Measurements from ENCODE around the gene SMG6.
"Not testable (repeated sequence)": the region's sequence is repeated elsewhere in the genome, so short reads cannot be mapped to it uniquely, and the experiment has no call there.

Gene SMG6

DNA sequence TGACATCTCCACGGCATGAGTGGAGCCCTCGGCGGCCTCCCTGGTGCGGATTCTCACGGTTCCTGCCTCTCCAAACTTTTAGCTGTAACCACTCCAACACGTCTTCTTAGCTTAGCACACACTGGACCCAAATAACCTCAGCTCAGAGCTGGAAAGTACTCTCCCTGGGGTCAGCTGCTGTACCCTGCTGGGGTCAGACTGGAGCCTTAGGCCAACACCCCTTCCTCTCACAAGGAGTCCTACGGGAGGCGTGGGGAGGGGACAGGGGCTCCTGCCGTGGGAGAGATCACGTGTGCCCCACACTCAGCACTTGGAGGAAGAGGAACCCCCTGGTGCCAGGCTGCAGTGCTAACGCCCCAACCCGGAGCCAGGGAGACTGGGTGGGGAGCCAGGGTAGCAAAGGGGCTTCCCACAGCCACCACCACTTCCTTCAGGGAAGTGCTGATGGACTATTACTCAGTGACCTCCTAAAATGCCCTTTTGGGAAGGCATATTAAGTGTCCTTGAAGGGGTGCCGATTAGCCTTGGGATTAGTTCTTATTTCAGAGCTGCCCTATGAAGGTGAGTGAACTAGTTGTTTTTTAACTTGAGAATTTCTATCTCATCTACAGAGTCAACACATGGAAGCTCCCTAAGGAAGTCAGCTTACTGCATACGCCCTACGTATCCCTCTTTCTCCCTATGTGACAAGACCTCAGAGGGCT lies 124.6 kb downstream of the SMG6 start:
- DNase-seq (ENCODE audit: low spot score) = no peak

DNA sequence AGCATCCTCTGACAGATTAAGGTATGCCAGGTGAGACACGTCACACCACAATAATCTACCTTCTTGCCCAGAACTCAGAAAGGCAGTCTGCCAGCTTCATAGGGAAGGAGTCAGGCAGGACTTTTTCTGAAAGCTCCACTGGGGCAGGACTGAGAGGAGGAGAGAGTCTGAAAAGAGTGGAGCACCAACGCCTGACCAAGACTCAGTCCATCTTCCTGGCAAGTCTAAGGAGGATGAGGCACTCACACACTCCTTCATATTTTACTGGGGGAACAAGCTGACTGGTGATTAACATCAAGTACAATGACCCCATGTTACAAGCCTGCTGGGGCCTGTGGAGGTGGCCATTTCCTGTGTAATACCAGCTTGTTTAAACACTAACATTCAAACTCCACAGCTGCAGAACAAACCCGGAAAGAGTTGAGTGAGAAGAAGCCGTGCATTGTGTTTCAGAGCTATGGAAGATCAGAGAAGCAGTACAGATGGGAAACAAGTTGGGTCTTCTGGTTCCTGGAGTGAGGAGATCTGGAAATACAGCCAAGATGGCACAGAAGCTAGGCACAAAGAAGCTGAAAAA lies 126.3 kb downstream of the SMG6 start:
- no peak for DNase-seq (ENCODE audit: low spot score)

DNA sequence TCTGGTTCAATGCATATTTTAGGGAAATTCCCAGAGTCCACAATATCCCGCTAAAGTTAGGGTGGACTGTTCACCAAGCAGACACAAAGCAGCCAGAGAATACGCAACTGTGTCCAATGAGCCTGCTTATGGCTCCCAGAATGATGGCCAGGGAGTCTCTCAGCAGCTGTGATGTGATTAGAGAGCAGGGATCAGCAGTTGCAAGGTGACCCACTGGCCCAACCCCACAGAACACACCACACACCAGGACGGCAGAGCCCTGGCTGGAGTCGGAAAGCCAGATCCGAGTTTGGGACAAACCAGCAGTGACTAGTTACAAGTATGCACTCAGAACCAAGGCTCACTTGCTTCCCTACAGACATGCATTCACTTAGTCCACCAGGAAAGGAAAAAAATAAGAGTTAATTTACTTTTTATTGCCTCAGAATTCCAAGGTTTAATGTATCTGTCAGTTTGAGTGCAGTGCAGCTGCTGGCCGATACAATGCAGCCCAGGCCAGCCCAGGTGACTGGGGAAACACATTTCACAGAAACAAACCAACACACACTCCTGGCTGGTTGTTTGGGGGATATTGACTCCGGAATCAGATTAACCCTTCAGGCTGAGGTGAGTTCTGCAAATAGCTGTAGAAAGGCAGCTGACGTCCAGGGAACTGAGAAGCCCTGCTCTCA lies 127.0 kb downstream of the SMG6 start:
- DNase-seq (ENCODE audit: low spot score) = no peak

DNA sequence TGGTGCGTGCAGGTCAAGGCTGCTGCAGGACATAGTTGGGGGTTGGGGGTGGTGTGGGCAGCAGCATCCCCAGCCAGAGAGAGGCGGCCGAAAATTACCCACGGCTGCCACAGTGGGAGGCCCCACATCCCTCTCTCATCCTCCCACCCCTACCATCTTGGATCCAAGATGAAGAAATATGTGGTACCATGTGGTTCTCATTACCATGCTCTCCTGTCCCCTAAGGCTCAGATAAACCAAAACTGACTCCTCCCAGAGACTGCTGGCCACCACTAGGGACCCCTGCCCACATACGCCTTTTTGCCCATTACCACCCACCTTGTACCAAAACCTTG lies 128.3 kb downstream of the SMG6 start:
- no peak for DNase-seq (ENCODE audit: low spot score)

DNA sequence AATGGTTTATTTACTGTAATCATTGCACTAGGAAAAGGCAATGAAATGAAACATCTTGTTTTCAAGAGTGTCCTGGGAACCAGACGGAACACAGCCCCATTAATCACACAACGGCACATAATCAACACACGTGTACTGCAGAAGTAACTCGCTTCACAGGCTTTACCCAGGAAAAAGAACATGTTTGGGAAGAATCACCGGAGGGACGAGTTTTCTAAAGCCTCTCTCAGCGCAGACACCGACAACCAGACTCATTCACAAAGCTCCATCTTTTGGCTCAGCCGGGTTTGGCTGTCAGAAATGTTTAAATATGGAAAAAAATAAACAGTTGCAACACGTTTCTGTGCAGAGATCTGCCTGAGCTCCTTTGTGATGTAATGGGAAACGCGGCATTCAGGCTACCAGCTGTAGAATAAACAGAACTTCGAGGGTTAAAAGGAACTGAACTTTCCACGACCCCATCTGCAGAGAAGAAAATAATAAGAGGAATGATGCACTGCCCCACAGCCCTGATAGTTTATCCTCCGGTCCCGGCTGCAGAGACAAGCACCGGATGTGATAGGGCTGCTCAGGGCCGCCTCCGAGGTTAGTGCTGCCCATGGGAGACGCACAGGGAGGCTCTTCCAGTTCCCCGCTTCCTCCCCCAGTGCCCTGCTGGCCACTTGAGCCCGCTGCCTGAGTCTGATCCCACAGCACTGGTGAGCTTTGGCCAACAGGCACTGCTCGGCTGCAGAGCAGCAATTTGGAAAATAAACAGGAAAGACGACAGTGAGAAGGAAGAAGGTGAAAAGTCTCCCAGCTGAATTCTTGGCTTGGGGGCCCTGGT lies 128.9 kb downstream of the SMG6 start:
- DNase-seq (ENCODE audit: low spot score) = peak; percentile 71

DNA sequence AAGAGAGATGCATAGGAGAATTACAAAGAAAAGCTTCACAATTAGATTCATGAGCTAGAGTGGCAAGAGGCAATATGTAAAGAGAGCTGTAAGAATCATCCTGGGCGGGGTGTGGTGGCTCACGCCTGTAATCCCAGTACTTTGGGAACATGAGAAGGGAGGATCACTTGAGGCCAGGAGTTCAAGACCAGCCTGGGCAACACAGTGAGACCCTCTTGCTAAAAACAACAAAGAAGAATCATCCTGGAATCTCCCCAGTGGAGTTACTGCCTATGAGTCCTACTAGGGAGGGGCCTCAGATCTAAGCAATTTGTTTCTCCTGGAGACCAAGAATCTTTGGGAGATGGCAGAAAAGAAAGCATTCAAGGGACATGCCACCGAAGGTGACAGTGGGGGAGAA lies 129.6 kb downstream of the SMG6 start:
- no peak for DNase-seq (ENCODE audit: low spot score)

DNA sequence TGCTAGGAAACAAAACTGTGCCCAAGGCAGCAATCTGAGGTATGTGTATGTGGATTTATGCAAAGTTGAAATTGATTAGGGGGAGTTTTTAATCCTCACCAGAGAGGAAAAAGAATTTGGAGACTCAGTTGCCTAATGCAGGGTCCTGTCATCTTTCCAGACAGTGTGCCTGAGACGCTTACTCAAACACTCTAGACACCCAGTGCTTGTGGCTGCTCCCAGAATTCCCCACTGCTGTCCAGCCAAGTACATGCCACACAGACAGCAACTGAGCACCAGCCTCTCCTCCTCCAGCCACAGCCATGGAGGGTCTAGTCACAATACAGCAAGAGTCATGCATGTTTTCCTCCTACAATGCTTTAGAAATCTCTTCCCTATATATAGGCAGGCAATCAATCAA lies 130.6 kb downstream of the SMG6 start:
- DNase-seq (ENCODE audit: low spot score) = no peak

DNA sequence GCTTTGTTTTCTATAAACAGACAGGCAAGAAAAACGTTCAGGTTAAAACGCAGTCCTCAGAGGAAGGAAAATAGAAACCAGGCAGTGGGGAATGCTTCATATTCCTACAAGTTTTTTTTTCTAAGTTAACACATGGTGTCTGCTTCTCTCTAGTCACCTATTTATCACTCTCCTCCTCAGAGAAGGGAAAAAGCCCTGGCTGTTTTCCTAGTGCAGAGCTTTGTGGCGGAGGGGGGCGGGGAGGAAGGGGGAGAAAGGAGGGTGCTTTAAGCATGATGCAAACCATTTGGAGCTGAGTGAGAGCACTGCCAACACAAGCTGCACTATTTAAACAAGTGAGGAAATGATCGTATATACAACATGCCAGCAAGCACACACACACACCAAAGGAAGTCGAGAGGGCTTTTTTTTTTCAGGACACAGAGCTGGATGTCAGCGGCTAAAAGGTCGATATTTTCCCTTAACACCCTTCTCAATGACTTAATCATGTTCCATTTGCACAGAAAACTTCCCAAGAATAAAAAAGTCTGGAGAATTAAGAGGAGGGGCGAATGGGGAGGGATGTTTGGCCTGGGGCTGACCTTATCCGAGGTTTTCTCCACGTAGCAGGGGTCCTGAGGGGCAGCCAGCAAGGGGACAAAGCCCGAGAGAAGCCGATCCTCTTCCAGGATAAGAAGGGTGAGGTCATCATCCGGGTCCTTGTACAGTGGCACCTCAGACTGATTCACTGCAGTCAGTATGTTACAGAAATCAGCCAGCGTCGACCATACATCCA lies 131.3 kb downstream of the SMG6 start:
- DNase-seq (ENCODE audit: low spot score) = peak; percentile 72

DNA sequence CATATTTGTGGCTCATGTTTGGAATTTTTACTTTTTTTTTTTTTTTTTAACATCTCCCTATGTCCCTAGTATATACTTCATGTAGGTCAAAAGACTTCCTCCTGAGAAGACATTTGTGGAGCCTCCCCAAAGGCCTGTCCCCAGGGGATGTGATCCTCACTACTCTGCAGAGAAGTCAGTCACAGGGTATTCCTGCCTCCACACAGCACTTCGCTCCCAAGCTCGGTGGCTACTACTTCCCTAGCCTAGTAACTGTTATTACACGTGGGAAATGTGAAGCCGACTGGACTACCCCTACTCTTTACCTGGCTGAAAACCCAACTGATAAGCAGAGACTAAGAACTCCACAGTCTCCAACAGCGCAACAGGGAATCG lies 131.9 kb downstream of the SMG6 start:
- no peak for DNase-seq (ENCODE audit: low spot score)

DNA sequence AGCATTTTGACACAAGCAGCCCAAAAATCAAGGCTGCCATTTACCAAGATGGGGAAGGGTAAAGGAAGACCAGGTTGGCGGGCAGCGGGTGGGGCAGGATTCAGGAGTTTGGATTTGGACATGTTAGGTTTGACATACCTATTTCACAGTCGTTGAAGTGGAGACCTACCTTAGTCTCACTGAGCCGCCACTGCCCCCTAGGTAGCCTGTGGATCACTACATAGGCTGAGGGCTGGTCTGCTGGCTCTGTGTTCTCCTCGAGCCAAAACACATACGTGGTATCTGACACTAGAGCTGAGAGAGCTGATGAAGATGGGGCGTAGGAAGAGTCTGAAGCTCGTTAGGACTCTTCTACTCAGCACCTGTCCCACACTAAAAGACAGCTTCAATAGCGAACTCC lies 133.6 kb downstream of the SMG6 start:
- DNase-seq (ENCODE audit: low spot score) = no peak

DNA sequence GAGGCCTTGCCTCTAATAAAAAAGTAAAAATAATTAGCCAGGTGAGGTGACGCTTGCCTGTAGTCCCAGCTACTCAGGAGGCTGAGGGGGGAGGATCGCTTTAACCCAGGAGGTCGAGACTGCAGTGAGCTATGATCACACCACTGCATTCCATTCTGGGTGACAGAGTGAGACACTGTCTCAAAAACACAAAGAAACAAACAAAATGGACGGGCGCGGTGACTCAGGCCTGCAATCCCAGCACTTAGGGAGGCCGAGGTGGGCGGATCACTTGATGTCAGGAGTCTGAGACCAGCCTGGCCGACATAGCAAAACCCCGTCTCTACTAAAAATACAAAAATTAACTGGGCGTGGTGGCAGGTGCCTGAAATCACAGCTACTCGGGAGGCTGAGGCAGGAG lies 137.9 kb downstream of the SMG6 start:
- not testable (repeated sequence) for DNase-seq (ENCODE audit: low spot score)

DNA sequence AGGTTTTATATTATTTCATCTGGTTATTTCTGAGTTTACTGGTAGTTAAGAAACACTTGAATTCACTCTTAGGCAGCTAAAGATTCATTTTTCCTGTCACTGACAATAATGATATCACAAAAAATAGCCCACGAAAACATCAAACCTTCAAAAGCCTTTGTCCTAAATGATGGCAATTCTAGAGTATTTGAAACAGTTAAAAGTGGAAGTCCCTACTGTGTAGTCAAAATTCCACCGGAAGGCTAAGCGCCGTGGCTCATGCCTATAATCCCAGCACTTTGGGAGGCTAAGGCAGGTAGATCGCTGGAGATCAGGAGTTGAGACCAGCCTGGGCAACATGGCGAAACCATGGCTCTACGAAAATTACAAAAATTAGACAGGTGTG lies 145.2 kb downstream of the SMG6 start:
- DNase-seq (ENCODE audit: low spot score) = no peak

DNA sequence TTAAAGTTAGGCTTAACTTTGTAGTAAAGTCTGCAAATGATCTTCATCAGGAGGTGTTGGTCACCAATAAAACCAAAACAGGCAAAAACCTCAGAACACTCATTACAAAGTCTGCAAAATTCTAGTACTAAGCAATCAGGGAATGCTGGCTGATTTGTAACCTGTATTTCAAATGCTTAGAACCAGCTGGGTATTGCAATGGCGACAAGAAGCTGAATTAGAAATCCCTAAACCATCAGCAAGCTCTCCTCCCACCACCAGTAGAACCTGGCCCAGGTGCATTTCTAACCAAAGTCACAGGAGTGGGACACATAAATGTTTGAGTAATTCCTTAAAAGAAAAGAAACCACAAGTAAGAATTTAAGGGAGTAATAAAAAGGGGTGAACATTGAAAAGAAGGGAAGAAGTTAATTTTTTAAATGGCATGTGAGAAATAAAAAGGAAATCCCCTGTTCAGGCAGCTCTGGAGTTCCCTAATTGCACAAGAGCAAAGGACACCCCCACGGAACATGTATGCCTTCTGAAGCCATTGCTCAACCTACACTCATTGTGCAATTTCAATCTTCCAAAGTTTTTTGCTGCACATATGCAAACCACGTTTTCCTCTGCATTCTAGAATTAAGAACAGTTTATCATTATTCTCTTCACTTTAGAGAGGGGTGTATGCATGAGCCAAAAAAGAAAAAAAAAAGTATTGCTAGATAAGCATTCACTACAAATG lies 145.8 kb downstream of the SMG6 start:
- DNase-seq (ENCODE audit: low spot score) = peak; percentile 58

DNA sequence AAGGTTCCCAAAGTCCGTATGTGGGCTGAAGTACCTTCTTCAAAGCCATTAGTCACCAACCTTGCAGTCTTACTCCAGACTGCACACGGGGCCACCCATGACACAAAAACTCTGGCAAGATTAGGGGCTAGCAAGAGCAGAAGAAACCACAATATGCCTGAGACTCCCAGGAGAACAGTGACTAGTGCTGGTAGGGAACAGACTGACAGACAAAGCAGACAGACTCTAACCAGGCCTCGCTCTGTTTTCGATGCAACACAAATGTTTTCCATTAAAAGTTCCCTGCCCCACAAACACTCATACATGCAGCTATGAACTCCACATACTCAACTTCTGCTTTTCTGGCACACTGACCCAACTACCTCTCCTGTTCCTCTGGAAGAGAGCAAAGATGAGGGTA lies 146.5 kb downstream of the SMG6 start:
- DNase-seq (ENCODE audit: low spot score) = no peak

DNA sequence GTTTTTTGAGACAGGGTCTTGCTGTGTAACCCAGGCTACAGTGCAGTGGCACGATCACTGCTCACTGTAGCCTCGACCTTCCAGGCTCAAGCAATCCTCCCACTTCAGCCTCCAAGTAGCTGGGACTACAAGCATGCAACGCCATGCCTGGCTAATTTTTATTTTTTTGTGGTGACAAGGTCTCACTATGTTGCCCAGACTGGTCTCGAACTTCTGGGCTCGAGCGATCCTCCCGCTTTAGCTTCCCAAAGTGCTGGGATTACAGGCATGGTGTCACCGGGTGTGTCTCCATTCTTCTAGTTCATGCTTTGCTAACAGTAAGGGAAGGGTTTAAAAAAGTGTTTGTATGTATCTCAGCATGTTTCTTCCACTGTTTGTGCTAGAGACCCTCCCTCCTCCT lies 146.9 kb downstream of the SMG6 start:
- DNase-seq (ENCODE audit: low spot score) = no peak

DNA sequence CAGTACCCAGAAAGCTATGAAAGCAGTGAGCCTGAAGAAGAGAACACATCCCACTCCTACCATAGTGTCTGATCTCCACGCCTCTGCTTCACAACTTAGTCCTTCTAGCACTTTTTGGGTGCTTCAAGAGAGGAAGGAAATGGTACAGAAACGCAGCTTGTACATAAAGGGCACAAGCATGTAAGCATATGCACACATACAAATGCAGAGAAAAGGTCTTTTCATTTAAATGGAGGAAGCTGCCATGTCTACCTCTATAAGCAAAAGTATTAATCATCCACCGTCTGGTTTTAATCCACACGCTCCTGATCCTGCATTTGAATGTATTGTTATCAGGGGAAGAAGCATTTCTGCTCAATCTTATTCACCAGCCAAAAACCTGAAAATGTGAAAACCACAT lies 148.0 kb downstream of the SMG6 start:
- DNase-seq (ENCODE audit: low spot score) = no peak

DNA sequence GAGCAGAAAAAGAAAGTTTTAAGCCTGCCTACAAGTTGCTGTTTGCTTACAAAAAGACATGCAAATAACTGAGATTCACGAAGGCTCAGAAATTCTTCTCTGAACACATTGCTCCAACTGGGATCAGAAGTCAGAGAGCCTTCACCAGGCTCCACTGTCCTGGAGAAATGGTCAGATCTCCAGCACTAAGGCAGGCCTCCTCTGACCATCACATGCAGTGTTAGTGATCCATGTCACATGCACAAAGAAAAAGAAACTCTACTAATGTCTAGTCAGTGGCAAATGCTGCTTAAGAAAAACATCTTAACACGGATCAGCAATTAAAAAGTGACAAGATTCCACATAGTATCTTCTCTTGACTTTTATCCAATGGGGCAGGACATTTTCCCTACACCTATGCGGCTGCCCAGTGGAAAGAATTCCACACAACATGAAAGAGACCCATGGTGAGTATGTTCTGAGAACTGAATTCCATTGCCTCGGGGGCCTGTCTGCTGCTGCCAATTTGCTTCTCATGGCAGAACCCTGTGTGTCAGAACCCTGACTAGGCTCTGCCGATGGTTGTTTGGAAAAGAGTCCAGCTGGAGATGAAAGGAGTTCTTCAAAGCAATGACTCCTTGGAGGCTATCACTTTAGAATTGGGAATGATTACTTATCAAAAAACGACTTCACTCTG lies 152.1 kb downstream of the SMG6 start:
- DNase-seq (ENCODE audit: low spot score) = peak; percentile 21

DNA sequence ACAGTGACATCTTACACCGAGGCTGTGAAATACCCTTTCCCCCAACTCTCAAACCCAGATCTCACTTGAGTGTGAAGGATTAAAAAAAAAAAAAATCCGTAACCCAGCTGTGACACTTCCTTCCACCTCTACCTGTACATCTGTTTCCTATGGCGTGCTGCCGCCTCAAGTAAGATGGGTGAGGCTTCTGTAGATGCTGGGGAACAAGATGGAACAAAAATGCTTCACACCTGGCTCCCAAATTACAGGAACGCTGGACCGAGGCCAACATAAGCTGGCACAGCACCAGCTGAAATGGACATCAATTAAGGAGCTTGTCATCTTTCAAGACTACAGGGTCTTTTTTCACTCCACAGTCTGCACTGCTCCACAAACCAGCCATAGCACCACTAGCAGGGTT lies 152.8 kb downstream of the SMG6 start:
- DNase-seq (ENCODE audit: low spot score) = no peak

DNA sequence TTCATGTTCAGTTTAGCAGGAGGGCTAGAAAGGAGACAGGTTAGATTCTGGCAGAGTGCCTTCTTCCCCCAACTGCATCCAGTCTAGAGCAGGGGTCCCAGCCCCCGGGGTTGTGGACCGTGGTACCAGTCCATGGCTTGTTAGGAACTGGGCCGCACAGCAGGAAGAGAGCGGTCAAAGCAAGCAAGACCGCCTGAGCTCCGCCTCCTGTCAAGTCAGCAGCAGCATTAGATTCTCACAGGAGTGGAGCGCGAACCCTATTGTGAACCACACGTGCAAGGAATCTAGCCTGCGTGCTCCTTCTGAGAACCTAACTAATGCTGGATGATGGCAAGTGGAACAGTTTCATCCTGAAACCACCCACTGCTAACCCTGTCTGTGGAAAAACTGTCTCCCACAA lies 153.7 kb downstream of the SMG6 start:
- no peak for DNase-seq (ENCODE audit: low spot score)

DNA sequence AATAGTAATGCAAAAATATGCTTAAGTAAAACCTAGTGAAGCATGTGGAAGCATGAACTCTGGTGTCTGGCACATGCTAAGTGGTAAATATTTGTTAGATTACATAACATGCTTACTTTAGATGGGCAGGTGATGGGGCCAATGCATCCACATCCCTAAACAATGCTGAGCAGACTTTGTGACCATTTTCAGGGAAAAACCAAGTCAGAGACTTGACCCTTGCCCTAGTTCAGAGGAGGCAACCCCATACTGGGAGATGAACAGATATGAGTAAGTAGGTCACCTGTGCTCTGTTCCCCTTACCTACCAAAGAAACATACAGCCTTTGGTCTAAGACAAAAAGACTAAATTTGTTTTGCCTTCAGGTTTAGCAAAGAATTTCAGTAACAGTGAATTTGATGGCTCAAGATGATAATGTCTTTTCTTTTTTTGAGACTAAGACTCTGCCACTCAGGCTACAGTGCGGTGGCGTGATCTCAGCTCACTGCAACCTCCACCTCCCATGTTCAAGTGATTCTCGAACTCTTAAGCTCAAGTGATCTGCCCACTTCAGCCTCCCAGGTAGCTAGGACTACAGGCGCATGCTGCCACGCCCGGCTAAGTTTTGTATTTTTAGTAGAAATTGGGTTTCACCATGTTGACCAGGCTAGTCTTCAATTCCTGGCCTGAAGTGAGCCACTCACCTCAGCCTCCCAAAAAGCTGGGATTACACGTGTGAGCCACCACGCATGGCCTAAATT lies 157.3 kb downstream of the SMG6 start:
- DNase-seq (ENCODE audit: low spot score) = no peak
